RWPE2 (cell line): ENCODE measurements around the gene AAMP.

ENCODE experiments used
- ATAC-seq: fragments of 200-7000 bp; cut with Tn5 transposase; 3 replicates; pipeline ENCODE4 v1.9.1; 2021; ENCODE audit warnings: low read depth
- DNase-seq: peaks from one replicate; pipeline ENCODE4 v3.0.0-alpha.2; 2020; ENCODE audit warnings: low spot score
- H3K27ac ChIP-seq: fragments of 450-650 bp; 2 replicates; pipeline ENCODE4 v1.5.1; 2017; ENCODE audit warnings: mild to moderate bottlenecking; ENCODE audit not compliant: poor library complexity, severe bottlenecking
- H3K27me3 ChIP-seq: fragments of 250-450 bp; sonication (Bioruptor Pico); 2 replicates; pipeline ENCODE4 v1.5.1; 2021; ENCODE audit warnings: mild to moderate bottlenecking, moderate library complexity; ENCODE audit not compliant: insufficient read depth, poor library complexity, severe bottlenecking
- H3K36me3 ChIP-seq: fragments of 250-450 bp; sonication (Bioruptor Pico); 2 replicates; pipeline ENCODE4 v1.5.1; 2020; ENCODE audit warnings: low read depth, mild to moderate bottlenecking, moderate library complexity
- H3K4me1 ChIP-seq: fragments of 250-450 bp; sonication (Bioruptor Pico); 2 replicates; pipeline ENCODE4 v1.5.1; 2021; ENCODE audit warnings: mild to moderate bottlenecking, moderate library complexity; ENCODE audit not compliant: insufficient read depth, poor library complexity, severe bottlenecking
- H3K4me3 ChIP-seq: fragments of 250-450 bp; sonication (Bioruptor Pico); 2 replicates; pipeline ENCODE4 v1.5.1; 2021; ENCODE audit warnings: mild to moderate bottlenecking, moderate library complexity; ENCODE audit not compliant: severe bottlenecking
- H3K9me3 ChIP-seq: fragments of 250-450 bp; sonication (Bioruptor Pico); 2 replicates; pipeline ENCODE4 v1.5.1; 2021; ENCODE audit warnings: mild to moderate bottlenecking, moderate library complexity; ENCODE audit not compliant: severe bottlenecking
- TF ChIP-seq, protein P1 (sequence below): fragments of 450-650 bp; IDR thresholded peaks from one replicate; pipeline ENCODE4 v1.5.1; 2017; ENCODE audit warnings: mild to moderate bottlenecking, moderate library complexity; ENCODE audit not compliant: poor library complexity, severe bottlenecking

AAMP gene

DNA sequence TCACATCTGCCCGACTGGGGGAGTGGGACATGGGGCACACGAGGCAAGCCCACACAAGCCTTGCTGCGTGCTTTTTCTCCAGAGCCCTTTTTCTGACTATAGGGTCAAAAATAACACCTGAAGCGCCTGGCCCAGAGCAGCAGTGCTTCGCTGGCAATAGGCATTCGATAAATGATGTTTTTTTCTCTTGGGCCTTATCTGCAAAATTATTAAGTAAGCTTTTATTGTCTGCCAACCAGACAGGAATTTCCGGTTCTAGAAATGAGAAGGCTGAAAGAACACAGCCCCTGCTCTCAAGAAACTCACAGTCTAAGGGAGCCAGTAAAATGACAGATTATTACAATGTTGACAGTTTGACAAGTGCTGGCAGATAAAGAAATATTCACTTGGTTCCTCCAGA lies 25.1 kb upstream of the AAMP start:
- H3K27ac ChIP-seq, result peak overlapping the region; percentile 95
- 0 out of 3 replicates have a peak, but pooled peaks have one; percentile 7 for ATAC-seq
- peaks cover 7% of the 10 kb centered on the region; the same call in 1 of the 2 replicates for H3K36me3 ChIP-seq
- no peak for DNase-seq
- H3K27me3 ChIP-seq, result no peaks in the 10 kb centered on the region
- TF ChIP-seq, protein P1, sequence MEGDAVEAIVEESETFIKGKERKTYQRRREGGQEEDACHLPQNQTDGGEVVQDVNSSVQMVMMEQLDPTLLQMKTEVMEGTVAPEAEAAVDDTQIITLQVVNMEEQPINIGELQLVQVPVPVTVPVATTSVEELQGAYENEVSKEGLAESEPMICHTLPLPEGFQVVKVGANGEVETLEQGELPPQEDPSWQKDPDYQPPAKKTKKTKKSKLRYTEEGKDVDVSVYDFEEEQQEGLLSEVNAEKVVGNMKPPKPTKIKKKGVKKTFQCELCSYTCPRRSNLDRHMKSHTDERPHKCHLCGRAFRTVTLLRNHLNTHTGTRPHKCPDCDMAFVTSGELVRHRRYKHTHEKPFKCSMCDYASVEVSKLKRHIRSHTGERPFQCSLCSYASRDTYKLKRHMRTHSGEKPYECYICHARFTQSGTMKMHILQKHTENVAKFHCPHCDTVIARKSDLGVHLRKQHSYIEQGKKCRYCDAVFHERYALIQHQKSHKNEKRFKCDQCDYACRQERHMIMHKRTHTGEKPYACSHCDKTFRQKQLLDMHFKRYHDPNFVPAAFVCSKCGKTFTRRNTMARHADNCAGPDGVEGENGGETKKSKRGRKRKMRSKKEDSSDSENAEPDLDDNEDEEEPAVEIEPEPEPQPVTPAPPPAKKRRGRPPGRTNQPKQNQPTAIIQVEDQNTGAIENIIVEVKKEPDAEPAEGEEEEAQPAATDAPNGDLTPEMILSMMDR, result no peak
- no peaks in the 10 kb centered on the region for H3K9me3 ChIP-seq
- H3K4me3 ChIP-seq, result no peak overlapping the region
- H3K4me1 ChIP-seq, result peaks cover 54% of the 10 kb centered on the region

DNA sequence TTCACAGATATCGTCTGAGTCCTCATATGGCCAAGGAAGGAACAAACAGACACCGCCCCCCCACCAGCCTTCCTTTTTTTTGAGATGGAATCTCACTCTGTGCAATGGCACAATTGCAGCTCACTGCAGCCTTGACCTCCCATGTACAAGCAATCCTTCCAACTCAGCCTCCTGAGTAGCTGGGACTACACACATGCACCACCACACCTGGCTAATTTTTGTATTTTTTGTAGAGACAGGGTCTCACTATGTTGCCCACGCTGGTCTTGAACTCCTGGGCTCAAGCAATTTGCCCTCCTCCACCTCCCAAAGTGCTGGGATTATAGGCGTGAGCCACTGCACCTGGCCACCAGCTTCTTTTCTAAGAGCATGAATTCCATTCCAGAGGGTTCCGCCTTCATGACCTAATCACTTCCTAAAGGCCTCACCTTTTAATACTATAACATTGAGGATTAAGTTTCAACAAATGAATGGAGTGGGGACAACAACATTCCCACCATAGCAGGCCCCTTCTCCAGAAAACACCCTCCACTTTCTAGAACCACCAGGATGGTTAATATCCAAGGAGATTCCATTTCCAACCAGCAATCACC lies 24.6 kb upstream of the AAMP start:
- Histone ChIP-seq H3K36me3 (peaks cover 10% of the 10 kb centered on the region; the same call in 1 of the 2 replicates), H3K27me3 (no peaks in the 10 kb centered on the region), H3K9me3 (no peaks in the 10 kb centered on the region), H3K4me3 (no peak overlapping the region), H3K4me1 (peaks cover 57% of the 10 kb centered on the region), H3K27ac (peak overlapping the region; percentile 95)
- TF ChIP-seq, protein P1, result no peak
- ATAC-seq, result no peak
- DNase-seq, result no peak

DNA sequence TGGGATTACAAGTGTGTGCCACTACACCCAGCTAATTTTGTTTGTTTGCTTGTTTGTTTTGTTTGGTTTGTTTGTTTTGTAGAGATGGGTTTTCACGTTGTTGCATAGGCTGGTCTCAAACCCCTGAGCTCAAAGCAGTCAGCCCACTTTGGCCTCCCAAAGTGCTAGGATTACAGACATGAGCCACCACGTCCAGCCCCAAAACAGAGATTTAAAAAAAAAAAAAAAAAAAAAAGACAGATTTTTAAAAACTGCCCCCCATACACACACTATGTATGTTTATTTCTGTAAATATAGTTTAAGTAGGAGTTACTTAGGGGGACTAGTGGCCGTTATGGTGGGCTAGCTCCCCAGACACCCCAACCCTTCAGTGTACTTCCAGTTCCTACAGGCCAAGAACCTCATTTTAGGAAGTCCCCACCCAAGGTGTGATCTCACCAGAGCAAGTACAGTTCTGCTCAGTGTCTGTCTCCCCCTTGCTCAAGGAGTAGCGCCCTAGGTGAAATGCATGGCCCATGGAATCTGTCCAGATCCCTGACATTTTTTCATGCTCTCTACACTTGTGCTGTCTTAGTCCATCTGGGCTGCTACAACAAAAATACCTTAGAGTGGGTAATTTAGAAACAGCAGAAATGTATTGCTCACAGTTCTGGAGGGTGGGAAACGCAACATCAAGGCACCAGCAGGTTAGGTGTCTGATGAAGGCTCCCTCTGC lies 23.9 kb upstream of the AAMP start:
- DNase-seq (no peak), ATAC-seq (no peak)
- peak overlapping the region; percentile 95 for H3K27ac ChIP-seq
- no peaks in the 10 kb centered on the region for H3K27me3 ChIP-seq
- peaks cover 57% of the 10 kb centered on the region for H3K4me1 ChIP-seq
- no peaks in the 10 kb centered on the region for H3K9me3 ChIP-seq
- H3K36me3 ChIP-seq, result peaks cover 10% of the 10 kb centered on the region; the same call in 1 of the 2 replicates
- H3K4me3 ChIP-seq, result no peak overlapping the region
- TF ChIP-seq, protein P1, result no peak

DNA sequence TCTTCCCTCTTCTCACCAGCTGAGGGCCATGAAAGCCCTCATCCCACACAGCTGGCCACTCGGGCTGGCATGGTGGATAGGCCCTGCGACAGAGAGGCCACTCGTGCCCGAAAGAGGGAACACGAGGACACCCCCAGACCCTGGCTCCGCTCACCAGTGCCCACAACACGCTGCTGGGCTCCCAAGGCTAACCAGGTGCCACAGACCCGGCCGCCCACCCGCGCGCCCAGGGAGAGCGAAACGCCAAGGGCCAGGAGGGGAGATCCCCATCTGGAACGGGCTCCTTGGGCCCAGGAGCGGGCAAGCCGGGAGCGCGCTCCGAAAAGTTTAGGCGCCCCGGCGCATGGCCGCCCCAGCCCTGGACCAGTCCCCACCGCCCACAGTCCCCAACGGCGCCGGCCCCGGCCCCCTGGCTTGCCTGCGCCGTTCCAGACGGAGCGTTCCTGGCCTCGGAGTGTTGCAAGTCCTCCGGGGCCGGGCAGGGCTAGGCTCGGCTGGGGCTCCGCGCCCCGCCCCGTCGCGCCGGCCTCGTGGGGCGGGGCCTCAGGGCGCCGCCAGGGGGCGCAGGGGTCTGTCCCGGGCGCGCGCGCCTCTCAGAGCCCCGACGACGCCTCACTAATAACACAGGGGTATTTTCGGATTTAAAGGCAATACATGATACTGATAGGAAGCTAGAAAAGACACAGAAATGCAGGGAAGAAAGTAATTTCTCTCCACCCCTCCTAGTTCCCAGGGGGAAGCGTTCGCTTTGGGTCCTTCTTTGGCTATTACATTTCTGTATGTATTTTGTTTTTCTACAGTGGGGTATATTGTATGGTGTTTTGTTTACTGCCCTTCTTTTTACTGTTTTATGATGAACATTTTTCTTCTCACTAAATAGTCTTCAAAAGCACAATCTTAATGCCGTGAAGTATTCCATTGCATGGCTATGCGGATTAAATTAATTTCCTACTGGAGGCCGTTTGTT lies 22.4 kb upstream of the AAMP start, which contains the start of gene TMBIM1:
TMBIM1 (minus strand) TSS at position 456 of the 967 bp plus-strand sequence. CDS start 10,362 bp downstream, outside the sequence.
- Histone ChIP-seq H3K27ac (peak within 1 kb of the TSS; percentile 95), H3K27me3 (no peaks in the 10 kb centered on the region), H3K9me3 (no peaks in the 10 kb centered on the region), H3K36me3 (peaks cover 10% of the 10 kb centered on the region; the same call in 1 of the 2 replicates), H3K4me1 (peaks cover 61% of the 10 kb centered on the region), H3K4me3 (peak within 1 kb of the TSS; percentile 72)
- peak; percentile 76 for ATAC-seq
- no peak for DNase-seq
- TF ChIP-seq, protein P1, result peak; percentile 97
